ENCODE results near the gene TMEM89. TPM values are rescaled to one million over a fixed set of nuclear protein-coding genes. Genes with fewer than 3 reads are reported as not detected.

The TMEM89 gene
- total and polyA plus RNA-seq, 2 of the 13 experiments (the other 11 are each of a cell fraction or from before 2014, with no cell fraction given), result 0.31 to 0.59 TPM

GRCh38 chr3:48635222-48636021 lies 13.9 kb upstream of the TMEM89 start, which contains the start of gene SLC26A6 (continued):
- no peak for TF ChIP-seq ZBTB49 (CRISPR knock-in tag; IDR thresholded peaks at IDR 0.05; ENCODE audit: borderline replicate concordance)
- TF ChIP-seq DNMT3B (CRISPR knock-in tag; conservative IDR thresholded peaks at IDR 0.05), result no peak
- TF ChIP-seq HOXA7 (CRISPR knock-in tag; IDR thresholded peaks at IDR 0.05), result 0 out of 2 replicates have a peak, but pooled peaks have one; percentile 62
- TF ChIP-seq, protein P1, sequence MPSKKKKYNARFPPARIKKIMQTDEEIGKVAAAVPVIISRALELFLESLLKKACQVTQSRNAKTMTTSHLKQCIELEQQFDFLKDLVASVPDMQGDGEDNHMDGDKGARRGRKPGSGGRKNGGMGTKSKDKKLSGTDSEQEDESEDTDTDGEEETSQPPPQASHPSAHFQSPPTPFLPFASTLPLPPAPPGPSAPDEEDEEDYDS (CRISPR knock-in tag; IDR thresholded peaks at IDR 0.05), result peak; percentile 93
- TF ChIP-seq NR2F2 (IDR thresholded peaks at IDR 0.05; ENCODE audit: borderline replicate concordance, low read depth), result no peak; the same call in 1 of the 2 replicates
- TF ChIP-seq RBM22 (optimal IDR thresholded peaks at IDR 0.05; ENCODE audit: low read length), result no peak
- TF ChIP-seq RORA (CRISPR knock-in tag; IDR thresholded peaks at IDR 0.05), result no peak
- TF ChIP-seq, protein P2, sequence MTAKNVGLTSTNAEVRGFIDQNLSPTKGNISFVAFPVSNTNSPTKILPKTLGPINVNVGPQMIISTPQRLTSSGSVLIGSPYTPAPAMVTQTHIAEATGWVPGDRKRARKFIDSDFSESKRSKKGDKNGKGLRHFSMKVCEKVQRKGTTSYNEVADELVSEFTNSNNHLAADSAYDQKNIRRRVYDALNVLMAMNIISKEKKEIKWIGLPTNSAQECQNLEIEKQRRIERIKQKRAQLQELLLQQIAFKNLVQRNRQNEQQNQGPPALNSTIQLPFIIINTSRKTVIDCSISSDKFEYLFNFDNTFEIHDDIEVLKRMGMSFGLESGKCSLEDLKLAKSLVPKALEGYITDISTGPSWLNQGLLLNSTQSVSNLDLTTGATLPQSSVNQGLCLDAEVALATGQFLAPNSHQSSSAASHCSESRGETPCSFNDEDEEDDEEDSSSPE (CRISPR knock-in tag; IDR thresholded peaks at IDR 0.05), result peak; percentile 76
- peak; percentile 44 for TF ChIP-seq SIX4 (CRISPR knock-in tag; IDR thresholded peaks at IDR 0.05)
- TF ChIP-seq SETDB1 (CRISPR knock-in tag; IDR thresholded peaks at IDR 0.05; ENCODE audit: borderline replicate concordance), result peak; percentile 70; the same call in 1 of the 2 replicates
- TF ChIP-seq SSRP1 (CRISPR knock-in tag; IDR thresholded peaks at IDR 0.05), result no peak
- no peak for TF ChIP-seq ZBTB21 (CRISPR knock-in tag; IDR thresholded peaks at IDR 0.05)
- TF ChIP-seq ZNF841 (CRISPR knock-in tag; IDR thresholded peaks at IDR 0.05; ENCODE audit: borderline replicate concordance), result no peak
- TF ChIP-seq, protein P3, sequence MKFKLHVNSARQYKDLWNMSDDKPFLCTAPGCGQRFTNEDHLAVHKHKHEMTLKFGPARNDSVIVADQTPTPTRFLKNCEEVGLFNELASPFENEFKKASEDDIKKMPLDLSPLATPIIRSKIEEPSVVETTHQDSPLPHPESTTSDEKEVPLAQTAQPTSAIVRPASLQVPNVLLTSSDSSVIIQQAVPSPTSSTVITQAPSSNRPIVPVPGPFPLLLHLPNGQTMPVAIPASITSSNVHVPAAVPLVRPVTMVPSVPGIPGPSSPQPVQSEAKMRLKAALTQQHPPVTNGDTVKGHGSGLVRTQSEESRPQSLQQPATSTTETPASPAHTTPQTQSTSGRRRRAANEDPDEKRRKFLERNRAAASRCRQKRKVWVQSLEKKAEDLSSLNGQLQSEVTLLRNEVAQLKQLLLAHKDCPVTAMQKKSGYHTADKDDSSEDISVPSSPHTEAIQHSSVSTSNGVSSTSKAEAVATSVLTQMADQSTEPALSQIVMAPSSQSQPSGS (CRISPR knock-in tag; IDR thresholded peaks at IDR 0.05), result peak; percentile 33; the same call in 1 of the 2 replicates
- peak; percentile 6; the same call in 1 of the 2 replicates for TF ChIP-seq FOXJ3 (CRISPR knock-in tag; IDR thresholded peaks at IDR 0.05; ENCODE audit: borderline replicate concordance)
- no peak for TF ChIP-seq ZNF484 (CRISPR knock-in tag; IDR thresholded peaks at IDR 0.05; ENCODE audit: borderline replicate concordance, low read depth)
- TF ChIP-seq ZNF17 (CRISPR knock-in tag; IDR thresholded peaks at IDR 0.05), result no peak
- TF ChIP-seq, protein P4, sequence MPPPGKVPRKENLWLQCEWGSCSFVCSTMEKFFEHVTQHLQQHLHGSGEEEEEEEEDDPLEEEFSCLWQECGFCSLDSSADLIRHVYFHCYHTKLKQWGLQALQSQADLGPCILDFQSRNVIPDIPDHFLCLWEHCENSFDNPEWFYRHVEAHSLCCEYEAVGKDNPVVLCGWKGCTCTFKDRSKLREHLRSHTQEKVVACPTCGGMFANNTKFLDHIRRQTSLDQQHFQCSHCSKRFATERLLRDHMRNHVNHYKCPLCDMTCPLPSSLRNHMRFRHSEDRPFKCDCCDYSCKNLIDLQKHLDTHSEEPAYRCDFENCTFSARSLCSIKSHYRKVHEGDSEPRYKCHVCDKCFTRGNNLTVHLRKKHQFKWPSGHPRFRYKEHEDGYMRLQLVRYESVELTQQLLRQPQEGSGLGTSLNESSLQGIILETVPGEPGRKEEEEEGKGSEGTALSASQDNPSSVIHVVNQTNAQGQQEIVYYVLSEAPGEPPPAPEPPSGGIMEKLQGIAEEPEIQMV (CRISPR knock-in tag; IDR thresholded peaks at IDR 0.05; ENCODE audit: low read depth), result no peak
- TF ChIP-seq, protein P5, sequence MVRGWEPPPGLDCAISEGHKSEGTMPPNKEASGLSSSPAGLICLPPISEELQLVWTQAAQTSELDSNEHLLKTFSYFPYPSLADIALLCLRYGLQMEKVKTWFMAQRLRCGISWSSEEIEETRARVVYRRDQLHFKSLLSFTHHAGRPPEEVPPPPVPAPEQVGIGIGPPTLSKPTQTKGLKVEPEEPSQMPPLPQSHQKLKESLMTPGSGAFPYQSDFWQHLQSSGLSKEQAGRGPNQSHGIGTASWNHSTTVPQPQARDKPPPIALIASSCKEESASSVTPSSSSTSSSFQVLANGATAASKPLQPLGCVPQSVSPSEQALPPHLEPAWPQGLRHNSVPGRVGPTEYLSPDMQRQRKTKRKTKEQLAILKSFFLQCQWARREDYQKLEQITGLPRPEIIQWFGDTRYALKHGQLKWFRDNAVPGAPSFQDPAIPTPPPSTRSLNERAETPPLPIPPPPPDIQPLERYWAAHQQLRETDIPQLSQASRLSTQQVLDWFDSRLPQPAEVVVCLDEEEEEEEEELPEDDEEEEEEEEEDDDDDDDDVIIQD (CRISPR knock-in tag; IDR thresholded peaks at IDR 0.05; ENCODE audit: low read depth), result no peak; the same call in 1 of the 2 replicates
- TF ChIP-seq FLYWCH1 (CRISPR knock-in tag; IDR thresholded peaks at IDR 0.05), result no peak
- peak; percentile 65; the same call in 1 of the 2 replicates for TF ChIP-seq ZNF256 (CRISPR knock-in tag; conservative IDR thresholded peaks at IDR 0.05)
